ENCODE measurements around the gene KRTAP10-1. TPM values are rescaled to one million over a fixed set of nuclear protein-coding genes. Genes with fewer than 3 reads are reported as not detected.

Gene KRTAP10-1
- total RNA-seq, 1 donor from 2014 or later: 0.30 TPM

DNA sequence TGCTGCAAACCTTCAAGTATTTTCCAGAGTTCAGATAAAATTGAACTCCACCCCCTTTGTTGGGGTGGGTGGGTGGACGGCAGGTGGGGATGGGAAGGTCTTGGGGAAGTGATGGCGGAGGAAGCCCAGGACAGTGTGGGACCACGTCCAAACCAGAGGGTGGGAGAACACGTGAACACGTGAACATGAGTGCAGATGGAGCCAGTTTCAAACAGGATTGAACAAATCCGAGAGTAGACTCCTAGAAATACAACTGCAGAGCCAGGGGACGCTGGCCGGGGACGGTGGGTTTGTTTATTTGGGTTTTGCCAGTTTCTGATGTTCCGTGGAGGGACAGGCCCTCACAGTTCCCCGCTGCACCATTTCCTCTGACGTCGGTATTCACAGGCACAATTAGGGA lies 8.4 kb upstream of the KRTAP10-1 start:
- no peak for DNase-seq

DNA sequence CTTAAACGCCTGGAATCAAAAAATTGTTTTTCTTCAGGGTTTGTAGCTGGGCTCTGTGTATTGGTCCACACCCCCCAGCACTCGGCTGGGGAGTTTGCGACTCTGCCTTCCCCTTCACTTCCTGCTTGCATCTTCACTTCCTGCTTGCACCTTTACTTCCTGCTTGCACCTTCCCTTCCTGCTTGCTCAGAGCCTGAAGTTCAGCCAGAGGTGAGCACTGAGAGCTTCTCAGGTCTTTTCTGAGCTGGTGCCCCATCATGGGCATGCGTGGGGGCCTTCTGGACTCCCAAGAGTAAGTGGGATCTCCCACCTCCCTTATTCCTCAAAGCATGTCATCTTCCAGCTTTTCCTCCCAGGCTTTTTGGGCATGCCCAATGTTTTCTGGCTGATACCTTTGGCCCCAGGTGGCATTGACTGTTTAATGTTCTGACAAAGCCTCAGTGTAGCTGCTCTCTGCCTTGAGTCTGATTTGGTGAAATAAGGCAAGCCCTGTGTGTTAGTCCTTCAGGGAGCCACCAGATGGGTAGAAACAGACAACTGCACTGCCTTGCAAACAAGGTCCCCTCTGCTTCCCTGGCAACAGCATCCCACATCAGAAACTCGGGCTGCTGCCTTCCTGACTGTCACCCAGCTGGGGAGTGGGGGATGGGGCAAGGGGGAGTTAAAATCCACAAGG lies 7.8 kb upstream of the KRTAP10-1 start:
- no peak for DNase-seq

DNA sequence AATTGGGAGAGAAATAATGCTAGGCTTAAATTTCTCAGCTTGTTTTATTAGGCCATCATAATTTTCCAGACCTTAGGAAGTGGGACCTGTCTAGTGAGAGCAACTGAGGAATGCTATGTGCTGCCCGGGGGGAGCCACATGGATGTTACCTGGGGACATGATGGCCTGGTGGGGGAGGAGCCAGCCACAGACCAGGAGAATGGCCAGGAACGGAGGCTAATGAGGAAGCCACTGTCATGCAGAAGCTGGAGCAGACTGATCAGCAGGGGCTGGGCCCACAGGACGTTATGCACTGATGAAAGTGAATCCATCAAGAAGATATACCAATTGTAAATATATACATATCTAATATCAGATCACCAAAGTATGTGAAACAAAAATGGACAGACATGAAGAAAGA lies 4.6 kb upstream of the KRTAP10-1 start:
- DNase-seq: no peak

DNA sequence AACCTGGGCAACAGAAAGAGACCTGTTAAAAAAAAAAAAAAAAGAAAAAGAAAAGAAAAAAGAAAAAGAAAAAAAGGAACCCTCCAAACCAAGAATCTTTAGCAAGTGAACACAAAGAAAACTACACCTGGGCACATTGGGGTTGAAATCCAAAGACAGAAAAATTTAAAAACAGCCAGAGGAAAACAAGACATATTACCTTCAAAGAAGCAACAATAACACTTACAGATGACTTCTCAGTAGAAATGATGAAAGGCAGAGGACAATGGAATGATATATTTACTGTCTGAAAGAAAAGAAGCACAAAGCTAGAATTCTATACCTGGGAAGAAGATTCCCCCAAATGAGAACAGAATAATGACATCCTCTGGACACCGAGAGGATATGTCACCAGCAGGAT lies 2.7 kb upstream of the KRTAP10-1 start:
- no peak for DNase-seq

DNA sequence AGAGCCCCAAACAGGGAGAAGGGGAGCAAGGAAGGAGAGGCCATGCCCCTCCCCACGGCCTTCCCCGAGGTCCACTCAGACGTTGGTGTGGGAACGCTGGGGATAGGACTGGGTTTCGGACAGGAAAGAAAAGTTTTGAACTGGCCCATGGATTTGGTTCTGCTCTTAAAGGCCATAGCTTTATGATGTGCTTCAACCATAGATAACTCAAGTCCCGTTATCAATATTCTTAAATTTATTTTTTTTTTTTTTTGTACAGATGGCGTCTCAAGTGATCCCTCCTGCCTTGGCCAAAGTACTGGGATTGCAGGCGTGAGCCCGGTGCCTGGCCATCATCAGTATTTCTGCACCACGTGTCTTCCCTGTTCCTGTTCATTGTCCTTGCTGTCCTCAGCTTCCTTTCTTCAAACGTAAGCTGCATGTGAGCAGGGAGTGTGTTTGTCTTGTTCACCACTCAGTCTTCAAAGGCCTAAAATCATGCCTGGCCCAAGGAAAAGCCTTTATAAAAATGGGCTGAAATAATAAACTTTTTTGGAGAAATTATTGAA lies 820 bp upstream of the KRTAP10-1 start:
- no peak for DNase-seq

DNA sequence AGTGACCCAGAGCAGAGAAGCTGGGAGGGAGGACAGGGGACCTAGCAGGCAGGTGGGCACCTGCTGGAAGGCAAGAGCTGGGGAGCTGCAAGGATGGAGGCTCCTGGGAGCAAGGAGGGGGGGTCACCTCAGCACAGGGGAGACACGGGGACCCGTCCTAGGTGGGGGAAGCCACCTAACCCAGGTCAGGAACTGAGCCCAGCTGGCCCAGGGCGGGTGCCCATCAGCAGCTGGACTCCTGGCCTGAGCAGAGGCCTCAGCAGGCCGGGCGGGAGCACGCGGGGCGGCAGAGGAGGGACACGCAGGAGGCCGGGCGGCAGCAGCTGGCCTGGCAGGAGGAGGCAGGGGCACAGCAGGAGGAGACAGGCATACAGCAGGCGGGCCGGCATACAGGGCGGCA lies 949 bp downstream of the KRTAP10-1 start:
- no peak for DNase-seq

DNA sequence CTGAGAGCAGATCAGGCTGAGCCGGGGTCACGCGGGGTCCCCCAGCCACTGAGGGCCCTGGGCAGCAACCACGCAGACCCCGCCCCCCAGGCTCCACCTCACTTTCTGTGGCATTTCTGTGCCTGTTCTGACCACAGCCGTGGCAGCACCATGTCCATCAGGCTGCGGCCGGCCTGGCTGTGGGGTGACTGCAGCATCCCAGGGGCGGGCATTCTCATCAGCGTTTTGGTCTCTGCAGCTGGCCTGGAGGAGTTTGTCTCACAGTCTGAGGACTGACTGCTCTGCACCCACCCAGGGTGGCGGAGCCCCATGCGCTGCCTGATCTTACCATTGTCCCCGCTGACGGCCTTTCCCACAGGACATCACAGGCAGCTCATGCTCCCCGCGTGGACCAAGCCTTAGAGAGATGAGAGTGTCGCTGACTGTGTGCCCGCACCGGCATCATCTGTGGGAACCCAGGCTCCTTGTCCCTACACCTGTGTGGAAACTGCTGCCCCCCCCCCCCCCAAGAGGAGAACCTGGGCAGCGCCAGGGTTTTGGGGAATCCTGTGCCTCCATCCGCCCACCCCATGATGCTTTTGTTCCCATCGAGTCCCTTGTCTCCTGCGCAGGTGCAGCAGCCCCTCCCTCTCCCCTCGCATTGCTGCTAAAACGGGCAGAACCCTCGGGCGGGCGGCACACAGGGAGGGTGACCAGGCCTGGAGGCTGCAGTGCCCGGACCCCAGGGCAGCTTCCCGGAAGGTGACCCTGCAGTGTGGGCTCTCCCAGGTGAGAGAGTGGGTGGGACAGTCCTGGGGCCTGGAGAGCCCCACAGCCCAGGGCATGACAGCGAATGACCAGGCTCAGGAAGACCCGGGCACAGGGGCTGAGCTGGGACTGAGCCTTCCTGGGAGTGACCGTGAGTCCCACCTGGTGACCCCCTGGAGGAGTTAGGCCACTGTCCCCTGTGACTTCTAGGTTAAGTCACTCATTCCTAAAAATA lies 1.8 kb downstream of the KRTAP10-1 start:
- no peak for DNase-seq

DNA sequence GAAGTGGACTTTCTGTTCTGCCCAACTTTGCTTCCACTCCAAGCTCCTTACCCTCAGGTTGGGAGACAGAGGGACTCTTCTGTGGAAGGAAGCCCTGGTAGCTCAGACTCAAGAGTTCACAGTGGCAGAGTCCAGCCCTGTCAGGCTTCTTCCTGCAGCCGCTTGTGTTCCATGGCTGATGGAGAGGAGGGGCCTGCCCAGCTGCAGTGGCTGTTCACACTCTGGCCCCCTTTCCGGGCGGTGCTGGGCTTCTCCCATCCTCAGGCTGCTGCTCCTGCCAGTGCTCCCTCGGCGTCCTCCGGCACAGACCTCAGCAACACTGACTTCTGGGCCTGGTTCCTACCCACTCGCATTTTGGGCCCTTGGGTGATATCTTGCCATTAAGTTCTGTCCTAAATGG lies 4.0 kb downstream of the KRTAP10-1 start:
- DNase-seq: no peak

DNA sequence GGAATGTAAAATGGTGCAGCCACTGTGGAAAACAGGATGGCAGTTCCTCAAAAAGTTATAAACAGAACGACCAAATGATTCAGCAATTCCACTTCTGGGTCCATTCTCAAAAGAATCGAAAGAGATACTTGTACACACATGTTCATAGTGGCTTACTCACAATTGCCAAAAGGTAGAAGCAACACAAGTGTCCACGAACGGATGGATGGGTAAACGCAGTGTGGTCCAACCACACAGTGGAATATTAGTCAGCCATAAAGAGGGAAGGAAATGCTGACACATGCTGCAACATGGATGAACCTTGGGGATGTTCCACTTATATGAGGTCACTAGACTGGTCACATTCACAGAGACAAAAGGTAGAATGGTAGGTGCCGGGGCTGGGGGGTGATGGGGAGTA lies 5.3 kb downstream of the KRTAP10-1 start:
- DNase-seq: no peak

DNA sequence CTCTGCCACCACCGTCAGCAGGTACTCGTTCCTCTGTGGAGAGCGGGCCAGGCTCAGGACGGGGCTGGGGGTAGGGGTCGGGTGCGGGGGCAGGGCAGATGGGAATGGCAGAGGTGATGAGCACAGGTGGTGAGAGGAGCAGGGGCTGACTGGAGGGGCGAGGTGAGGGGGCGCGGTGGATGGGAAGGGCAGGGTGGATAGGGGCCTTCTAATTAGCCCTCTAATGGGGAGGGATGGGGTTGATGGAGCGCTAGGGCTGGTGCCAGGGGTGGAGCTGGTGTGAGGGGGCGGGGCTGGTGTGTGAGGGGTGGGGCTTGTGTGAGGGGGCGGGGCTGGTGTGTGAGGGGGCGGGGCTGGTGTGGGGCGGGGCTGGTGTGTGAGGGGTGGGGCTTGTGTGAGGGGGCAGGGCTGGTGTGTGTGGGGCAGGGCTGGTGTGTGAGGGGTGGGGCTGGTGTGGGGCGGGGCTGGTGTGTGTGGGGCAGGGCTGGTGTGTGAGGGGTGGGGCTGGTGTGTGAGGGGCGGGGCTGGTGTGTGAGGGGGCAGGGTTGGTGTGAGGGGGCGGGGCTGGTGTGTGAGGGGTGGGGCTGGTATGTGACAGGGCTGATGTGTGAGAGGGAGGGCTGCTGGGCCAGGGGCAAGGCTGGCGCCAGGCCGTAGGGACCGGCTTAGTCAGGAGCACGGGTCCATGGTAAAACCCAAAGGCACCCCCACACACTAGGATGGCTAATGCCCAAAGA lies 5.9 kb downstream of the KRTAP10-1 start:
- DNase-seq: no peak

DNA sequence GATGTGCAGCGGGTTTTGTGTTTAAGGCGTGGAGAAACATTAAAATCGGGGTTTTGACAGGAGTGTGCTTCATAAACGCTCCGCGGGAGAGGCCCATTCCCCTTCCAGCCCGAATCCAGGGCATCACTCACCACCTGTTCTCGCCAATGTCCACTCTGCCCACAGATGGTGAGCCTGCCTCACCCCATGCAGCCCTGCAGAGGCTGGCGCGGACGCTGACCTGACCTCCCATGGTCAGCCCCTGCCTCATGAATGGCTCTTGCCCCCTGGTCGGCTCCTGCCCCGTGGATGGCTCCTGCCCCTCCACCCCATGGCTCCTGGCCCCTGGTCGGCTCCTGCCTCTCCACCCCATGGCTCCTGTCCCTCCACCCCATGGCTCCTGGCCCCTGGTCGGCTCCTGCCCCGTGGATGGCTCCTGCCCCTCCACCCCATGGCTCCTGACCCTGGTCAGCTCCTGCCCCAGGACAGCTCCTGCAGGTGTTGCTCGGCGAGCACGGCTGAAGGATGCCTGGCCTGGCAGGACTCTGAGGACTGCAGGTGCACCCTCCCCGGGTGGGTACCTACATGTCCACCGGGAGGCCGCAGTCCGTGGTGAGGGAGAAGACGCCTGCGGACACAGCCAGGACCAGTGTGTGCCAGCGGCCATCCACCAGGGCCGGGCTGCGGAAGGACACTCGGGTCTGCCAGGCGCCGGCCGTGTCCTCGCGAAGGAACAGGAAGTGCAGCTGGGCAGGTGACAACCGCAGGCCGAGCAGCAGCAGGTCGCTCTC lies 6.7 kb downstream of the KRTAP10-1 start:
- DNase-seq: no peak

DNA sequence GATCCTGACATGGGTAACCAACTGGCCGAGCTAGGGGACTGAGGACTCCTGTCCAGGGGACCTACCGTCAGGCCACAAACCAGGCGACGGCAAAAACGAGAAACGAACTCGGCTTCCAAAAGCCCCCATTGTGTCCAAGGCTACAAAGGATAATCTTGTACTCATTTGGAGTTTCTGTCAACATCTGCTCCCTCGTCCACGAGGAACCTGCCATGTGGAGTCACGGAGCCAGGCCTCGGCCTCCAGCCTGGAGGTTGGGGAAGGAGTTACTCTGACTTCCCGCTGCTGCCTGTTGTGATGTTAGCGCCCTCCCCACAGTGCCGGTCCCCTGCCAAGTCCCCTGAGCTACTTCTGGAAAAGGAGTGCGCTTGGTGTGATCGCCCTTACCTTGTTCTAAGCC lies 7.3 kb downstream of the KRTAP10-1 start:
- DNase-seq: no peak

DNA sequence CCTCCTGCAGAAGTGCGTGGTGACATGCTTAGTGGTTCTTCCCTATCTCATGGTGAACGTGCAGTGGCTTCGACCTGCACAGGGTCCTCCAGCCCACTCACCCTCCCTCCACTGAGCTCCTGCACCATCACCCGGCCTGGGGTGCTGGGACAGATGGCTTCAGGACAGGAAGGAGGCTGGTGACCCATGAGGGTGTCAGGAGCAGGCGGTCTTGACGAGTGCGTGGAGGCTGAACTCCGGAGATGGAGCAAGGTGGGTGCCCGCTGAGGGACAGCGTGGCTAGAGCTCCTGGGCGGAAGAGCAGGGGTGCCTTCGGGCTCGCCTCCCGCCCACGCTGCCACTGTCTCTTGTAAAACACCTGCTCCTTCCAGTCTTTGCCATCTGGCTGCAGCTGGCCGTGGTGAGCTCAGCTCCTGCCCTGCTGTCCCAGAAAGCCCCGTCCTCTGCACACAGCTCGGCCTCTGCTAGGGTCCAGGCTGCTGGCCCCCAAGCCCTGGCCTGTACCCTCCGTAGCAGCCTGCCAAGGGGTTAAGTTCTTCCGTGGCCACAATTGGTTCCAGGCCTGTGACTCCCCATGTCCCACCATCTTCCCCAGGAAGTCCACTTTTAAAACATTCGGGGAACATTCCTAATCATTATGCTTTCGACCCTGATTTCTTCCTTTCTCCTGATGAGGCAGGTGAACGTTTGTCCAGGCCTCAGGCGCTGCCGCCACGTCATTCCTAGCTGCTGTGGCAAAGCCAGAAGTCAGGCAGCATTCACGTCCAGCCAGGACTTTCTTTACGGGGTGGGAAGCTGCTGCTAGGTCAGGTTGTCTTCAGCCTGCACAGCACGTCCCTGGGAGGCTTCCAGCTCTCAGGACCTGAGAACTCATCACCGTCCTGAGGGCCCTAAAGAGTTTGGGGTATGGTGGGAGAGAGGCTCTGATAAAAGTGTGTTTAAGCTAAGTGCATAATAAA lies 8.1 kb downstream of the KRTAP10-1 start:
- no peak for DNase-seq

DNA sequence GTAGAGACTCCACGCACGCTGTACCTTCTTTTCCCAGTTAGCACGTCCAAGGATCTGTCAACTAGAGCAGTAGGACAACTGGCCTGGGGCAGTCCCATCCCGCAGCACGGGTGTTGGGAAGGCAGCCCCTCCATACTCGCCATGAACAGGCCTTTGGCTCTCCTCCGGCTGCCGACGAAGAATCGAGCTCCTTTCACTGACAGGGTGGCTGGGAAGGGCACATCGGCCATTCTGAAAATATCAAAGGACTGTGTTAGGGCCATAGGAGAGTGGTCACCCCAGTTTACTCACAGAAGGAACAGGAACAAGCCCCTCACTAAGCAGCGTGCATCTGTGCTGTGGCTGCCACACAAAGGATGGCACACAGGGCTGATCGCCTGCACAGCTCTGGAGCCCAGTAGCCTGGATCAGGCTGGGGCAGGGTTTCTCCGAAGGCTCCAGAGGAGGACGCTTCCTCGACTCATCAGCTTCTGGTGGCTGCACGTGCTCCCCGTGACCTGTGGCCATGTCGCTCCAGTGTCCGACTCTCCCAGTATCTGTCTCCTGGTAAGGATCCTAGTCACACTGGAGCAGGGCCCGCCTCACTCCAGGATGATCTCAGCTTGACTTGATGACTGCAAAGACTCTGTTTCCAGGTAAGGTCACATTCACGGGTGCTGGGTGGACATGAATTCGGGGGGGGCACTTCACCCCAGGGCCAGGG lies 8.9 kb downstream of the KRTAP10-1 start:
- no peak for DNase-seq

DNA sequence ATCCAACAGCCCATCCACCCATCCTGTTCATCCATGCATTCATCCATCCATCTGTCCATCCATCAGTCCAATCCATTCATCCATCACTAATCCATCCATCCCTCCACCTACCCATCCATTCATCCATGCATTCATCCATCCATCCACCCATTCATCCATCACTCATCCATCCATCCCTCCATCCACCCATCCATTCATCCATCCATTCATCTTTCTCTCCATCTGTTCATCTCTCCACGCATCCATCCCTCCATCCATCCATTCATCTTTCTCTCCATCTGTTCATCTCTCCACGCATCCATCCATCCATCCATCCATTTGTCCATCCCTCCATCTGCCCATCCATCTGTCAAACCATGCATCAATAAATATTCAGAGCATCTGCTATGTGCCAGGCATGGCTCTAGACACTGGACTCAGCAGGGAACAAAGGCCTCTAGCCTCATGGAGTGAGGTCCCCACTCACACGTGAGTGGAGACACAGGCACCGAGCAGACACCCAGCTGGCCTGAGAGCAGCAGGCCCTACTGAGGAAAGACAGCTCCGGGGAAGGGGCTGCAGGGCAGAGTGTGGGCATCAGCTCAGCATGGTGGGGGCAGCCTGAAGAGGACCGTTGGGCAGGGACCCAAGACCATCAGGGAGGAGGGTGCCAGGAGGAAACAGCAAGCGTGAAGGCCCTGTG lies 9.6 kb downstream of the KRTAP10-1 start:
- no peak for DNase-seq

DNA sequence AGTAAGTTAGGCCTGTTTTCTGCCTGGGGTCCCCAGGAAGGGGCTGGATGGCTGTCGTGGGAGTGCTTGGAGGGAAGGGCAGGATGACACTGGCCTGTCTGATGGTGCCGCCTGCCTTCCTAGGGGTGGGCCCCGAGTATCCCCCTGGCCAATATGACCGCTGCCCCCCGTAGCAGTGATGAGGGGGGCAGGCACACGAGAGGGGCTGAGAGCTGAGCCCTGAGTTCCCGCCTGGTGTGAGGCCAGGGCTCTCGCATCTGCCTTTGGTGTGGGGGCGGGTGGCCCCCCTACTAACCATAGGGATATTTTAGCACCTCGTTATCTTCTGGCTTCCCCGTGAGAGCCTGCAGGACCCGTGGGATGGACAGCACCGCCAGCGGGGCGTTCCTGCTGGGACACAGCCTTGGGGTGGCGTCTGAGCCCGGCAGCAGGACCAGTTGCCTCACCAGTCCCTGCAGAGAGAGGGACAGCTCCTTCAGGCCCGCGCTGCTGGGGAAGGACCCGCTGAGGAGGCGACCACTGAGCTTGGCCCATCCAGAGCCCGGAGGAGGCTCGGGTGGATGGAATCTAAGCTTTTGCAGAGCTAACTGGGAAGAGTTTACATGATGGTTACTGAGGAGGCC lies 10.4 kb downstream of the KRTAP10-1 start:
- no peak for DNase-seq

DNA sequence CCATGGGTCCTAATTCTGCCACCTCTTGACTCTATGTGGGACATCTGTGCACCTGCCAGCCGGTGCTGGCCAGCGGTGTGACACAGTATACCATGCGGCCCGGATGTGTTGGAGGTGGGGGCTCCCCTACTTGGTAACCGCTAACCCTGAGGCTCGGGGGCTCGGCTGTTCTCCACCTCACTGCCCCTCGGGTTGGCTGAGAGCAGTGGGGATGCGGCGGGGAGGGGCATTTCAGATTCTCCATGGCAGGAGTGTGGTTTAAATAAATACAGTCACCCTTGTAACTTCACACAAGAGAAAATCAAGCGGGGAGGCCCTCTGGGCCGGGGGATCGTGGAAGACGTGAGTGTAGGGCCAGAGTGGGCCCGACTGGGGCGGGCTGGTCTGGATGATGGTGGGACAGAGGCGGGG lies 11.0 kb downstream of the KRTAP10-1 start:
- no peak for DNase-seq

DNA sequence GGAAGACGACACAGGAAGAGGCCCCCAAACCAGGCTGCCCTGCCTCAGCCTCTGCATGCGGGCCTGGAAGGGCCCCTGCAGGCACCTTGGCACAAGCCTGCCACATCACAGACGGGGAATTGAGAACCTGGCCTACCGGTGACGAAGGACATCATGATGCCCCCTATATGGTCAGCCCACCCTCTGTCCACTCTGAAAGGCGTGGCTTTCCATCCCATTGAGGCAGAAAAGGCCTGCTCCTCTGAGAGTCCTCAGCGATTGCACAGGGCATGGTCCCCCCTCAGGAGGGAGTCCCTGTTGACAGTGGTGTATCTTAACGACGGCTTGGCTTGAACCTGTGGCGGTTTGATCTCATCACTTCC lies 11.4 kb downstream of the KRTAP10-1 start:
- DNase-seq: no peak
